WTC11 (cell line): ENCODE measurements around the gene SMOC2. TPM values are rescaled to one million over a fixed set of nuclear protein-coding genes. Genes with fewer than 3 reads are reported as not detected.

Experiments used
- ATAC-seq: fragments of 200-7000 bp; cut with Tn5 transposase; 2 replicates; pipeline ENCODE4 v1.10.0; 2021; ENCODE audit warnings: mild to moderate bottlenecking, moderate library complexity
- CTCF ChIA-PET: fragments of 300-600 bp; sonication (Branson Sonifier 250); formaldehyde crosslinking; loops from one replicate; lab custom pipeline; 2021; ENCODE audit warnings: antibody characterized with exemption; lab: Charles Lee
- POLR2A ChIA-PET: fragments of 350-600 bp; sonication (Branson Sonifier 250); formaldehyde crosslinking; loops from one replicate; lab custom pipeline; 2021; ENCODE audit warnings: antibody characterized with exemption; lab: Charles Lee
- DNase-seq: peaks from one replicate; pipeline ENCODE4 v3.0.0; 2021; ENCODE audit warnings: low spot score
- H3K27ac Mint-ChIP-seq: 2 replicates; pipeline ENCODE4 v1.8.0; 2021; ENCODE audit warnings: mixed read lengths
- H3K27me3 Mint-ChIP-seq: 2 replicates; pipeline ENCODE4 v1.8.0; 2021; ENCODE audit warnings: low read depth, mild to moderate bottlenecking, moderate library complexity, mixed read lengths
- H3K36me3 Mint-ChIP-seq: 2 replicates; pipeline ENCODE4 v1.8.0; 2021; ENCODE audit warnings: mixed read lengths
- H3K4me1 Mint-ChIP-seq: 2 replicates; pipeline ENCODE4 v1.8.0; 2022; ENCODE audit warnings: mixed read lengths
- H3K4me3 Mint-ChIP-seq: 2 replicates; pipeline ENCODE4 v1.8.0; 2021; ENCODE audit warnings: mild to moderate bottlenecking, moderate library complexity, mixed read lengths
- H3K9me3 Mint-ChIP-seq: 2 replicates; pipeline ENCODE4 v1.8.0; 2021; ENCODE audit warnings: mixed read lengths
- JUN ChIP-seq: sonication (generic); formaldehyde crosslinking; IDR thresholded peaks from 2 replicates; pipeline ENCODE4 v1.8.0; 2023; ENCODE audit warnings: mild to moderate bottlenecking, missing genetic modification reagents
- KAT7 ChIP-seq: sonication (generic); formaldehyde crosslinking; IDR thresholded peaks from 2 replicates; pipeline ENCODE4 v1.8.1; 2023; ENCODE audit warnings: missing genetic modification reagents, mild to moderate bottlenecking, borderline replicate concordance
- NFATC4 ChIP-seq: fragments of 250-450 bp; sonication (Bioruptor Pico); IDR thresholded peaks from 2 replicates; pipeline ENCODE4 v1.9.0; 2021; ENCODE audit warnings: mild to moderate bottlenecking
- NR2C2 ChIP-seq: sonication (generic); formaldehyde crosslinking; IDR thresholded peaks from 2 replicates; pipeline ENCODE4 v1.8.0; 2022; ENCODE audit warnings: mild to moderate bottlenecking, missing genetic modification reagents
- OVOL2 ChIP-seq: fragments of 250-450 bp; sonication (Bioruptor Pico); IDR thresholded peaks from 2 replicates; pipeline ENCODE4 v1.9.0; 2021; ENCODE audit warnings: mild to moderate bottlenecking, borderline replicate concordance
- PRRX2 ChIP-seq: fragments of 250-450 bp; sonication (Bioruptor Pico); IDR thresholded peaks from 2 replicates; pipeline ENCODE4 v1.8.0; 2021; ENCODE audit warnings: mild to moderate bottlenecking
- SMAD3 ChIP-seq: sonication (generic); formaldehyde crosslinking; IDR thresholded peaks from 2 replicates; pipeline ENCODE4 v1.8.0; 2022; ENCODE audit warnings: missing genetic modification reagents, mild to moderate bottlenecking, borderline replicate concordance
- TCF7 ChIP-seq: sonication (generic); formaldehyde crosslinking; IDR thresholded peaks from 2 replicates; pipeline ENCODE4 v1.8.0; 2022; ENCODE audit warnings: mild to moderate bottlenecking, low read depth, missing genetic modification reagents, moderate library complexity
- ZNF121 ChIP-seq: sonication (generic); formaldehyde crosslinking; IDR thresholded peaks from 2 replicates; pipeline ENCODE4 v1.8.0; 2023; ENCODE audit warnings: missing genetic modification reagents
- total RNA-seq: library from RNA; stranded (reverse); gene quantifications from 3 replicates; pipeline ENCODE4 v1.2.3, GENCODE V29; 2021
- TF ChIP-seq, protein P1 (sequence below): fragments of 250-450 bp; sonication (Bioruptor Pico); IDR thresholded peaks from 2 replicates; pipeline ENCODE4 v1.9.0; 2021; ENCODE audit warnings: moderate library complexity, mild to moderate bottlenecking, inconsistent platforms, borderline replicate concordance
- TF ChIP-seq, protein P2 (sequence below): sonication (generic); formaldehyde crosslinking; IDR thresholded peaks from 2 replicates; pipeline ENCODE4 v1.8.1; 2022; ENCODE audit warnings: mild to moderate bottlenecking, moderate library complexity, missing genetic modification reagents
- TF ChIP-seq, protein P3 (sequence below): fragments of 250-450 bp; sonication (Bioruptor Pico); IDR thresholded peaks from 2 replicates; pipeline ENCODE4 v1.8.0; 2021; ENCODE audit warnings: mild to moderate bottlenecking
- TF ChIP-seq, protein P4 (sequence below): fragments of 200-600 bp; IDR thresholded peaks from 2 replicates; pipeline ENCODE4 v1.8.0; 2022; ENCODE audit warnings: antibody characterized with exemption
- TF ChIP-seq, protein P5 (sequence below): sonication (generic); formaldehyde crosslinking; IDR thresholded peaks from 2 replicates; pipeline ENCODE4 v1.8.1; 2023; ENCODE audit warnings: mild to moderate bottlenecking, missing genetic modification reagents
- TF ChIP-seq, protein P6 (sequence below): sonication (generic); formaldehyde crosslinking; IDR thresholded peaks from 2 replicates; pipeline ENCODE4 v1.8.1; 2022; ENCODE audit warnings: mild to moderate bottlenecking, missing genetic modification reagents, moderate library complexity, borderline replicate concordance
- TF ChIP-seq, protein P7 (sequence below): fragments of 250-450 bp; sonication (Bioruptor Pico); conservative IDR thresholded peaks from 2 replicates; pipeline ENCODE4 v1.9.0; 2021; ENCODE audit warnings: mild to moderate bottlenecking
- TF ChIP-seq, protein P8 (sequence below): sonication (generic); formaldehyde crosslinking; IDR thresholded peaks from 2 replicates; pipeline ENCODE4 v1.8.0; 2022; ENCODE audit warnings: mild to moderate bottlenecking, missing genetic modification reagents
- TF ChIP-seq, protein P9 (sequence below): sonication (generic); formaldehyde crosslinking; IDR thresholded peaks from 2 replicates; pipeline ENCODE4 v1.8.0; 2022; ENCODE audit warnings: mild to moderate bottlenecking, missing genetic modification reagents

The SMOC2 gene
- total RNA-seq, 1 experiment from 2014 or later: 3.9 TPM

DNA sequence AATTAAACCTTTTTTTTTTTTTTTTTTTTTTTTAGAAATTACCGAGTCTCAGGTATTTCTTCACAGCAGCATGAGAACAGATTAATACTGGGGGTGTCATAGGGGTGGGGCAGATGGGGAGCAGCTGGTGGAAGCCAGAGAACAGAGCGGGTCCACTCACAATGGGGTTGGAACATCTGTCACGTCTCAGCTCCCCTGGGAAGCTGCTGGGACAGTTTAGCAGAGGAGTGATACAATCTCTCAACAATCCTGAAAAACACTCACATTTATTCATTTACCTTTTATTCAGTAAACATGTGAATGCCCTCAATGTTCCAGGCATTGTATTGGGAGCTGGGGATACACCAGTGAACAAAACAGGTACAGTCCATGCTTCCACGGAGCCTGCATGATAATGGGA, 162.2 kb downstream of the SMOC2 start:
- Mint-ChIP-seq H3K4me1 (peaks cover 21% of the 10 kb centered on the region), H3K4me3 (no peak overlapping the region), H3K27me3 (no peaks in the 10 kb centered on the region)
- POLR2A ChIA-PET: no interaction called here
- TF ChIP-seq NR2C2 (CRISPR knock-in tag) (no peak), NFATC4 (no peak), JUN (CRISPR knock-in tag) (no peak), ZNF121 (CRISPR knock-in tag) (no peak), KAT7 (CRISPR knock-in tag) (no peak), SMAD3 (CRISPR knock-in tag) (no peak), PRRX2 (CRISPR knock-in tag) (no peak)
- TF ChIP-seq, protein P1, sequence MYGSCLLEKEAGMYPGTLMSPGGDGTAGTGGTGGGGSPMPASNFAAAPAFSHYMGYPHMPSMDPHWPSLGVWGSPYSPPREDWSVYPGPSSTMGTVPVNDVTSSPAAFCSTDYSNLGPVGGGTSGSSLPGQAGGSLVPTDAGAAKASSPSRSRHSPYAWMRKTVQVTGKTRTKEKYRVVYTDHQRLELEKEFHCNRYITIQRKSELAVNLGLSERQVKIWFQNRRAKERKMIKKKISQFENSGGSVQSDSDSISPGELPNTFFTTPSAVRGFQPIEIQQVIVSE (CRISPR knock-in tag): no peak
- TF ChIP-seq, protein P2, sequence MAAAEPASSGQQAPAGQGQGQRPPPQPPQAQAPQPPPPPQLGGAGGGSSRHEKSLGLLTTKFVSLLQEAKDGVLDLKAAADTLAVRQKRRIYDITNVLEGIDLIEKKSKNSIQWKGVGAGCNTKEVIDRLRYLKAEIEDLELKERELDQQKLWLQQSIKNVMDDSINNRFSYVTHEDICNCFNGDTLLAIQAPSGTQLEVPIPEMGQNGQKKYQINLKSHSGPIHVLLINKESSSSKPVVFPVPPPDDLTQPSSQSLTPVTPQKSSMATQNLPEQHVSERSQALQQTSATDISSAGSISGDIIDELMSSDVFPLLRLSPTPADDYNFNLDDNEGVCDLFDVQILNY: no peak
- TF ChIP-seq, protein P3, sequence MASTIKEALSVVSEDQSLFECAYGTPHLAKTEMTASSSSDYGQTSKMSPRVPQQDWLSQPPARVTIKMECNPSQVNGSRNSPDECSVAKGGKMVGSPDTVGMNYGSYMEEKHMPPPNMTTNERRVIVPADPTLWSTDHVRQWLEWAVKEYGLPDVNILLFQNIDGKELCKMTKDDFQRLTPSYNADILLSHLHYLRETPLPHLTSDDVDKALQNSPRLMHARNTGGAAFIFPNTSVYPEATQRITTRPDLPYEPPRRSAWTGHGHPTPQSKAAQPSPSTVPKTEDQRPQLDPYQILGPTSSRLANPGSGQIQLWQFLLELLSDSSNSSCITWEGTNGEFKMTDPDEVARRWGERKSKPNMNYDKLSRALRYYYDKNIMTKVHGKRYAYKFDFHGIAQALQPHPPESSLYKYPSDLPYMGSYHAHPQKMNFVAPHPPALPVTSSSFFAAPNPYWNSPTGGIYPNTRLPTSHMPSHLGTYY (CRISPR knock-in tag): no peak
- TF ChIP-seq, protein P4, sequence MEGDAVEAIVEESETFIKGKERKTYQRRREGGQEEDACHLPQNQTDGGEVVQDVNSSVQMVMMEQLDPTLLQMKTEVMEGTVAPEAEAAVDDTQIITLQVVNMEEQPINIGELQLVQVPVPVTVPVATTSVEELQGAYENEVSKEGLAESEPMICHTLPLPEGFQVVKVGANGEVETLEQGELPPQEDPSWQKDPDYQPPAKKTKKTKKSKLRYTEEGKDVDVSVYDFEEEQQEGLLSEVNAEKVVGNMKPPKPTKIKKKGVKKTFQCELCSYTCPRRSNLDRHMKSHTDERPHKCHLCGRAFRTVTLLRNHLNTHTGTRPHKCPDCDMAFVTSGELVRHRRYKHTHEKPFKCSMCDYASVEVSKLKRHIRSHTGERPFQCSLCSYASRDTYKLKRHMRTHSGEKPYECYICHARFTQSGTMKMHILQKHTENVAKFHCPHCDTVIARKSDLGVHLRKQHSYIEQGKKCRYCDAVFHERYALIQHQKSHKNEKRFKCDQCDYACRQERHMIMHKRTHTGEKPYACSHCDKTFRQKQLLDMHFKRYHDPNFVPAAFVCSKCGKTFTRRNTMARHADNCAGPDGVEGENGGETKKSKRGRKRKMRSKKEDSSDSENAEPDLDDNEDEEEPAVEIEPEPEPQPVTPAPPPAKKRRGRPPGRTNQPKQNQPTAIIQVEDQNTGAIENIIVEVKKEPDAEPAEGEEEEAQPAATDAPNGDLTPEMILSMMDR: no peak
- TF ChIP-seq, protein P5, sequence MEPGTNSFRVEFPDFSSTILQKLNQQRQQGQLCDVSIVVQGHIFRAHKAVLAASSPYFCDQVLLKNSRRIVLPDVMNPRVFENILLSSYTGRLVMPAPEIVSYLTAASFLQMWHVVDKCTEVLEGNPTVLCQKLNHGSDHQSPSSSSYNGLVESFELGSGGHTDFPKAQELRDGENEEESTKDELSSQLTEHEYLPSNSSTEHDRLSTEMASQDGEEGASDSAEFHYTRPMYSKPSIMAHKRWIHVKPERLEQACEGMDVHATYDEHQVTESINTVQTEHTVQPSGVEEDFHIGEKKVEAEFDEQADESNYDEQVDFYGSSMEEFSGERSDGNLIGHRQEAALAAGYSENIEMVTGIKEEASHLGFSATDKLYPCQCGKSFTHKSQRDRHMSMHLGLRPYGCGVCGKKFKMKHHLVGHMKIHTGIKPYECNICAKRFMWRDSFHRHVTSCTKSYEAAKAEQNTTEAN (CRISPR knock-in tag): no peak
- TF ChIP-seq, all 79 proteins: peak for 0
- Mint-ChIP-seq H3K36me3 (no peaks in the 10 kb centered on the region), H3K9me3 (0 out of 2 replicates have a peak, but pooled peaks cover 5% of the 10 kb centered on the region), H3K27ac (no peak overlapping the region)
- ATAC-seq: no peak
- CTCF ChIA-PET: no interaction called here
- no peak for DNase-seq

DNA sequence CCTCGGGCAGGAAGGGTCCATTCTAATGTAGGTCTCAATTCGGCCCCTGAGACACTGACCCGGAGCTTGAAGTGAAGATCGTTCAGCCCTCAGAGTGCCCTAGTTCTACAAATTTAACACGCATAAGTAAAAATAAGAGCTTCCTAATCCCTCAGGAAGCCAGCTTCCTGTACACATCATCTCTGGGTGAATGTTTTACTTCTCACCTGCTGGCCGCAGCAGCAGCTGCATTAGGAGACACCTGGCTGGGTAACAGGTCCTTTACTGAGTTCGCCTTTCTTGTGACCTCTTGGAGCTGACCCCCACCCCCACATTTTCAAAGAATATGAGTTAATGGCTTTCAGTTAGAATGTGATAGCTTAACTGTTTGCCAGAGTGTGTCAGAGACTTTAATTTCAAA, 165.0 kb downstream of the SMOC2 start:
- no peaks in the 10 kb centered on the region for H3K27me3 Mint-ChIP-seq
- no peak overlapping the region for H3K27ac Mint-ChIP-seq
- CTCF ChIA-PET: interaction anchor here (0.8 to 1.4 kb wide), 3 partner anchors 10 to 236 kb away, joined by 3 to 5 read pairs (median 3); no protein-coding TSS in a partner anchor
- ATAC-seq (no peak), DNase-seq (no peak)
- POLR2A ChIA-PET: no interaction called here
- 0 out of 2 replicates have a peak, but pooled peaks cover 5% of the 10 kb centered on the region for H3K9me3 Mint-ChIP-seq
- no peaks in the 10 kb centered on the region for H3K36me3 Mint-ChIP-seq
- TF ChIP-seq OVOL2 (CRISPR knock-in tag) (no peak), TCF7 (CRISPR knock-in tag) (no peak), KAT7 (CRISPR knock-in tag) (no peak)
- TF ChIP-seq, protein P6, sequence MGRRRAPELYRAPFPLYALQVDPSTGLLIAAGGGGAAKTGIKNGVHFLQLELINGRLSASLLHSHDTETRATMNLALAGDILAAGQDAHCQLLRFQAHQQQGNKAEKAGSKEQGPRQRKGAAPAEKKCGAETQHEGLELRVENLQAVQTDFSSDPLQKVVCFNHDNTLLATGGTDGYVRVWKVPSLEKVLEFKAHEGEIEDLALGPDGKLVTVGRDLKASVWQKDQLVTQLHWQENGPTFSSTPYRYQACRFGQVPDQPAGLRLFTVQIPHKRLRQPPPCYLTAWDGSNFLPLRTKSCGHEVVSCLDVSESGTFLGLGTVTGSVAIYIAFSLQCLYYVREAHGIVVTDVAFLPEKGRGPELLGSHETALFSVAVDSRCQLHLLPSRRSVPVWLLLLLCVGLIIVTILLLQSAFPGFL (CRISPR knock-in tag): no peak
- TF ChIP-seq, protein P7, sequence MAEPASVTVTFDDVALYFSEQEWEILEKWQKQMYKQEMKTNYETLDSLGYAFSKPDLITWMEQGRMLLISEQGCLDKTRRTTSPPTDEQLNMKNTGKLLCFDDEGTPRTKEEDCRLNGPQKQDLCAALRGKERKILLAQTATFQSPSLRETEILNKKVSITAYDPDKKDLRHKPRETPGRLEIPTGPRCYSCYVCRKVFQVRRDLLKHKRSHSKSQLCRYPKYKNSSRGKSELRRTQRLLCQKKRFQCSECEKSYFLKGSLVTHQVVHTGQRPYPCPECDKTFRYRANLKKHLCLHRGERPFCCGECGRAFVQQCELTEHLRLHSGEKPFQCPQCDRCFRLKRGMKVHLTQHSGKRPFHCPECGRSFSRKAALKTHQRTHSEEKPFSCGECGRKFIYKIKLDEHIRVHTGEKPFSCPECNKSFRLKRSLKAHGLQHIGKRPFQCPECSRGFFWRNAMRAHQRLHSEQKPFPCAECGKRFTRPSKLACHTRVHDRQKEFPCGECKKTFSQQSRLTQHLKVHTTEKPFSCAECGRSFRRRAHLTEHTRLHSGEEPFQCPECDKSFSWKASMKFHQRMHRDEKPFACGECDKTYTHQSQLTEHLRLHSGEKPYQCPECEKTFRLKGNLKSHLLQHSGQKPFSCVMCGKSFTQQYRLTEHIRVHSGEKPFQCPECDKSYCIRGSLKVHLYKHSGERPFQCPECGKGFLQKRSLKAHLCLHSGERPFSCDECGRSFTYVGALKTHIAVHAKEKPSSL: no peak
- TF ChIP-seq, protein P8, sequence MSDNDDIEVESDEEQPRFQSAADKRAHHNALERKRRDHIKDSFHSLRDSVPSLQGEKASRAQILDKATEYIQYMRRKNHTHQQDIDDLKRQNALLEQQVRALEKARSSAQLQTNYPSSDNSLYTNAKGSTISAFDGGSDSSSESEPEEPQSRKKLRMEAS (CRISPR knock-in tag): no peak
- TF ChIP-seq, protein P9, sequence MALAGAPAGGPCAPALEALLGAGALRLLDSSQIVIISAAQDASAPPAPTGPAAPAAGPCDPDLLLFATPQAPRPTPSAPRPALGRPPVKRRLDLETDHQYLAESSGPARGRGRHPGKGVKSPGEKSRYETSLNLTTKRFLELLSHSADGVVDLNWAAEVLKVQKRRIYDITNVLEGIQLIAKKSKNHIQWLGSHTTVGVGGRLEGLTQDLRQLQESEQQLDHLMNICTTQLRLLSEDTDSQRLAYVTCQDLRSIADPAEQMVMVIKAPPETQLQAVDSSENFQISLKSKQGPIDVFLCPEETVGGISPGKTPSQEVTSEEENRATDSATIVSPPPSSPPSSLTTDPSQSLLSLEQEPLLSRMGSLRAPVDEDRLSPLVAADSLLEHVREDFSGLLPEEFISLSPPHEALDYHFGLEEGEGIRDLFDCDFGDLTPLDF: no peak
- H3K4me1 Mint-ChIP-seq: peaks cover 22% of the 10 kb centered on the region
- H3K4me3 Mint-ChIP-seq: no peak overlapping the region
